Sigmoid colon (tissue), 4 donors: Measurements from ENCODE around the gene C10orf120.

Experiments
- EP300 ChIP-seq, 4 donors: sonication (generic); formaldehyde crosslinking; IDR thresholded peaks; one replicate each; pipeline ENCODE4 v1.6.1; 2017; ENCODE audit warnings: antibody characterized with exemption in 4 of 4
- POLR2A ChIP-seq, 2 donors: fragments of 450-650 bp; IDR thresholded peaks; one replicate each; pipeline ENCODE4 v1.6.1; 2016; ENCODE audit warnings: antibody characterized with exemption in 2 of 2, mild to moderate bottlenecking in 2 of 2, moderate library complexity in 2 of 2
- POLR2AphosphoS5 ChIP-seq, 4 donors: sonication (generic); formaldehyde crosslinking; IDR thresholded peaks; one replicate each; pipeline ENCODE4 v1.6.1; 2017; ENCODE audit warnings: antibody characterized with exemption in 4 of 4
- TF ChIP-seq, protein P1 (sequence below), 4 experiments: fragments of 450-650 bp in 3 of 4; fragments of 200-600 bp in 1 of 4; IDR thresholded peaks; one replicate each; pipeline ENCODE4 v1.5.1; 2016 to 2019; ENCODE audit warnings: antibody characterized with exemption in 4 of 4, mild to moderate bottlenecking in 3 of 4, moderate library complexity in 2 of 4

DNA sequence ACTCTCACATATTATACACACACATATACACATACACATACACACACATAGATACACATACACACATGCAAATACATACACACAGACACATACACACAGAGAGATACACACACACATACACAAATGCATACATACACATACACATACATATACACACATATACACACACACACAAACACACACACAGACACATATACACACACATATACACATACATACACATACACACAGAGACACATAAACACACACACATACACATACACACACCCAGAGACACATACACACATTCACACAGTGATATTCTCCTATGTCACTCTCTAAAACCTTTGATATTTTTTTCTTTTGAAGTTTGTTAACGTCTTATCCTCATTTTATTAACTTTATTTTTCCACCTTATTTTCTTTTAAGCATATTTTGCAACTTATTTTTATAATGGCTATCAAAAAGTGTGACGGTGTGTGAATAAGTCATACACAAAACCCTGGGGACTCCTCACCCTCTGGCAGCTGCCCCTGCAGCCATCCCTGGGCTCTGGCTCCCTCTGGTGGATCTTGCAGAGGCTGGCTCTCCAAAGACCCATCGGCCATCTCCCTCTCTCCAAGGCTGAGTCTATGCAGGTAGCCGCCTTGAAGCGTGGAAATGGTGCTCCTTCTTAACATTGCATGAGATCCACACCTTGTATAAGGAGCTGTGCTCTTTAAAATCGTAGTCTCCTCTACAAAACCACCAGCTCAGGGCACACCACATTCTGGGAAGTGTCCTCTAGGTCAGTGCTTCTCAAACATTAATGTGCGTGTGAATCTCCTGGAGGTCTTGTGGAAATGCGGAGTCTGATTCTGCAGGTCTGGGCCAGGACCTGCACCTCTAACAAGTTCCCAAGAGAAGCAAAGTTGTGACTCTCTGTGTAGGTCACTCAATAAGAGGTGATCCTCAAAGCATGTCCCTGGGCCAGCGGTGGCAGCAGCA is 4.1 kb upstream of the C10orf120 start:
- TF ChIP-seq, protein P1, sequence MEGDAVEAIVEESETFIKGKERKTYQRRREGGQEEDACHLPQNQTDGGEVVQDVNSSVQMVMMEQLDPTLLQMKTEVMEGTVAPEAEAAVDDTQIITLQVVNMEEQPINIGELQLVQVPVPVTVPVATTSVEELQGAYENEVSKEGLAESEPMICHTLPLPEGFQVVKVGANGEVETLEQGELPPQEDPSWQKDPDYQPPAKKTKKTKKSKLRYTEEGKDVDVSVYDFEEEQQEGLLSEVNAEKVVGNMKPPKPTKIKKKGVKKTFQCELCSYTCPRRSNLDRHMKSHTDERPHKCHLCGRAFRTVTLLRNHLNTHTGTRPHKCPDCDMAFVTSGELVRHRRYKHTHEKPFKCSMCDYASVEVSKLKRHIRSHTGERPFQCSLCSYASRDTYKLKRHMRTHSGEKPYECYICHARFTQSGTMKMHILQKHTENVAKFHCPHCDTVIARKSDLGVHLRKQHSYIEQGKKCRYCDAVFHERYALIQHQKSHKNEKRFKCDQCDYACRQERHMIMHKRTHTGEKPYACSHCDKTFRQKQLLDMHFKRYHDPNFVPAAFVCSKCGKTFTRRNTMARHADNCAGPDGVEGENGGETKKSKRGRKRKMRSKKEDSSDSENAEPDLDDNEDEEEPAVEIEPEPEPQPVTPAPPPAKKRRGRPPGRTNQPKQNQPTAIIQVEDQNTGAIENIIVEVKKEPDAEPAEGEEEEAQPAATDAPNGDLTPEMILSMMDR (IDR thresholded peaks at IDR 0.05) = peak; percentile 22 to 80 (median 75)
- no peak for TF ChIP-seq POLR2AphosphoS5 (IDR thresholded peaks at IDR 0.05)
- no peak for TF ChIP-seq POLR2A (IDR thresholded peaks at IDR 0.05)
- TF ChIP-seq EP300 (IDR thresholded peaks at IDR 0.05) = no peak
